ENCODE results near the gene KIRREL1. TPM values are rescaled to one million over a fixed set of nuclear protein-coding genes. Genes with fewer than 3 reads are reported as not detected.
A peak's percentile ranks its signal among the peaks of the same experiment; 100 is the strongest.

Gene KIRREL1
- total and polyA plus RNA-seq, 2 donors from 2014 or later = 13.7 to 54.9 TPM

- peak; percentile 51 for FAIRE-seq
- TF ChIP-seq CTCF (IDR thresholded peaks at IDR 0.05; ENCODE audit: borderline replicate concordance, extremely low read depth, insufficient read depth) = peak; percentile 95
- Histone ChIP-seq H3K27ac (ENCODE audit: low read depth in 2 of 2, low read length in 2 of 2) (peak overlapping the region; percentile 78 to 92), H3K9me3 (ENCODE audit: control insufficient read depth in 2 of 3, insufficient read depth in 1 of 3, low read length in 3 of 3) (no peaks in the 10 kb centered on the region), H3K4me3 (ENCODE audit: low read length in 3 of 3) (peak overlapping the region in 1 of 3 donors; percentile 89), H3K27me3 (ENCODE audit: control insufficient read depth, insufficient read depth, low read length) (no peaks in the 10 kb centered on the region), H3K9ac (ENCODE audit: low read length in 3 of 3) (no peak overlapping the region), H3K36me3 (ENCODE audit: control insufficient read depth in 2 of 3, insufficient read depth in 3 of 3, low read length in 3 of 3) (peaks cover 0 to 2% (median 0%) of the 10 kb centered on the region in 3 donors), H3K4me1 (ENCODE audit: control insufficient read depth in 2 of 3, insufficient read depth in 2 of 3, low read depth in 1 of 3, low read length in 3 of 3) (peaks cover 3 to 13% (median 6%) of the 10 kb centered on the region in 3 donors)
- intact Hi-C loops (cut with DNase I) = loop anchor here (10.0 kb wide), 1 partner anchor 93 kb away; no protein-coding TSS in a partner anchor
- peak; percentile 81 to 91 (median 84) for DNase-seq
These were observed 1.2 kb upstream of the KIRREL1 start for GRCh38 chr1:157992031-157992832.

GRCh38 chr1:157992833-157993146 is 655 bp upstream of the KIRREL1 start:
- DNase-seq = no peak
- Histone ChIP-seq H3K36me3 (ENCODE audit: control insufficient read depth in 2 of 3, insufficient read depth in 3 of 3, low read length in 3 of 3) (peaks cover 0 to 2% (median 0%) of the 10 kb centered on the region in 3 donors), H3K9me3 (ENCODE audit: control insufficient read depth in 2 of 3, insufficient read depth in 1 of 3, low read length in 3 of 3) (no peaks in the 10 kb centered on the region), H3K4me3 (ENCODE audit: low read length in 3 of 3) (peak overlapping the region in 2 of 3 donors; percentile 59 to 89), H3K4me1 (ENCODE audit: control insufficient read depth in 2 of 3, insufficient read depth in 2 of 3, low read depth in 1 of 3, low read length in 3 of 3) (peaks cover 3 to 13% (median 6%) of the 10 kb centered on the region in 3 donors), H3K27me3 (ENCODE audit: control insufficient read depth, insufficient read depth, low read length) (no peaks in the 10 kb centered on the region), H3K9ac (ENCODE audit: low read length in 3 of 3) (peak overlapping the region in 2 of 3 donors; percentile 77 to 89), H3K27ac (ENCODE audit: low read depth in 2 of 2, low read length in 2 of 2) (peak overlapping the region; percentile 78 to 92)
- no peak for FAIRE-seq
- TF ChIP-seq CTCF (IDR thresholded peaks at IDR 0.05; ENCODE audit: borderline replicate concordance, extremely low read depth, insufficient read depth) = no peak
- intact Hi-C loops (cut with DNase I) = loop anchor here (10.0 kb wide), 1 partner anchor 92 kb away; no protein-coding TSS in a partner anchor

- DNase-seq (peak in 4 of 5 donors; percentile 51 to 83 (median 78)), FAIRE-seq (no peak)
- no peaks in the 10 kb centered on the region for H3K27me3 ChIP-seq (ENCODE audit: control insufficient read depth, insufficient read depth, low read length)
- peak overlapping the region; percentile 78 to 92 for H3K27ac ChIP-seq (ENCODE audit: low read depth in 2 of 2, low read length in 2 of 2)
- peak overlapping the region; percentile 60 to 89 (median 79) for H3K9ac ChIP-seq (ENCODE audit: low read length in 3 of 3)
- H3K9me3 ChIP-seq (ENCODE audit: control insufficient read depth in 2 of 3, insufficient read depth in 1 of 3, low read length in 3 of 3) = no peaks in the 10 kb centered on the region
- H3K4me3 ChIP-seq (ENCODE audit: low read length in 3 of 3) = peak overlapping the region; percentile 69 to 89 (median 69)
- no peak for TF ChIP-seq CTCF (IDR thresholded peaks at IDR 0.05; ENCODE audit: borderline replicate concordance, extremely low read depth, insufficient read depth)
- peaks cover 0 to 2% (median 0%) of the 10 kb centered on the region in 3 donors for H3K36me3 ChIP-seq (ENCODE audit: control insufficient read depth in 2 of 3, insufficient read depth in 3 of 3, low read length in 3 of 3)
- peaks cover 4 to 13% (median 6%) of the 10 kb centered on the region in 3 donors for H3K4me1 ChIP-seq (ENCODE audit: control insufficient read depth in 2 of 3, insufficient read depth in 2 of 3, low read depth in 1 of 3, low read length in 3 of 3)
- intact Hi-C loops (cut with DNase I) = loop anchor here (10.0 kb wide), 1 partner anchor 91 kb away; no protein-coding TSS in a partner anchor
These were observed 617 bp downstream of the KIRREL1 start for GRCh38 chr1:157993918-157994605.

Data from kidney (tissue), 14 donors.